NOMO-1 treated with DMSO at 0.1 percent for 48 hours (cell line): ENCODE measurements around the gene GRIA4.

ENCODE experiments used
- DNase-seq: peaks from one replicate; lab custom pipeline; 2025; ENCODE audit not compliant: unreplicated experiment; lab: John Stamatoyannopoulos, UW

The GRIA4 gene

GRCh38 chr11:105609832-105610781 is at the start of gene GRIA4:
GRIA4 (plus strand) TSS chr11:105610073; CDS start chr11:105610998, 925 bp downstream.
- no peak for DNase-seq

GRCh38 chr11:105573091-105573490 is 36.8 kb upstream of the GRIA4 start:
- no peak for DNase-seq

GRCh38 chr11:105574974-105575373 is 34.9 kb upstream of the GRIA4 start:
- DNase-seq = no peak

- DNase-seq = peak; percentile 0
Observed at GRCh38 chr11:105577641-105578040, 32.2 kb upstream of the GRIA4 start.

- DNase-seq = no peak
Observed at GRCh38 chr11:105579111-105579510, 30.8 kb upstream of the GRIA4 start.

DNA sequence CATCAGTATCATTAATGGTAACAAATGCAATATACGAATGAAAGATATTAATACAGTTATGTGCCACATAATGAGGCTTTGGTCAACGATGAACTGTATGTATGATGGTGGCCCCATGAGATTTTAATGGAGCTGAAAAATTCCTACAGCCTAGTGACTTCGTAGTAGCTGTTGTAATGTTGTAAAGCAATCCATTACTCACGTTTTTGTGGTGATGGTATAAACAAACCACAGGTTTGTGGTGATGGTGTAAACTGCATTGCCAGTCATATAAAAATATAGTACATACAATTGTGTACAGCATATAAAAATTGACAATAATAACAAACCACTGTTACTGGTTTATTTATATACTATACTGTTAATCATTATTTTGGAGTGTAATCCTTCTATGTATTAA is 27.4 kb upstream of the GRIA4 start:
- DNase-seq = no peak

- no peak for DNase-seq
Observed at GRCh38 chr11:105588001-105588400, 21.9 kb upstream of the GRIA4 start.

GRCh38 chr11:105589346-105589745 is 20.5 kb upstream of the GRIA4 start:
- DNase-seq = no peak

DNA sequence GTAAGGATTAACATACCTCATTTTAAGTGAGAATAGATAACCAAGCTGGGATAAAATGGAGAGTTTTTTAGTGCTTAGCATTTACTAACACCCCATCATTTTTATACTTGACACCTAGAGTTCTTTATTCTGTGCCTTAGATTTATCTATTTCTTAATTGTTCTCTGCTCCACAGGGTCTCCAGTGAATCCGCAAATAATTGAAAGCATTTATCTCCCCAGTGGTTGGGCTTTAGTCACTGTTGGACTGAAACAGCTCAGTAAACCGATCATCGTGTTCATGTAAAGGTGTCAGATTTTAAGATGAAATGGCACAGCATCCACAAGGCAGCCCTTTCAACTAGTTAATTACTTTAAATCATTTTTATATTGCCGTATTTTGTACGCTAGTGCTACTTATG is 17.8 kb upstream of the GRIA4 start:
- no peak for DNase-seq

- no peak for DNase-seq
Observed at GRCh38 chr11:105598371-105598770, 11.5 kb upstream of the GRIA4 start.

DNA sequence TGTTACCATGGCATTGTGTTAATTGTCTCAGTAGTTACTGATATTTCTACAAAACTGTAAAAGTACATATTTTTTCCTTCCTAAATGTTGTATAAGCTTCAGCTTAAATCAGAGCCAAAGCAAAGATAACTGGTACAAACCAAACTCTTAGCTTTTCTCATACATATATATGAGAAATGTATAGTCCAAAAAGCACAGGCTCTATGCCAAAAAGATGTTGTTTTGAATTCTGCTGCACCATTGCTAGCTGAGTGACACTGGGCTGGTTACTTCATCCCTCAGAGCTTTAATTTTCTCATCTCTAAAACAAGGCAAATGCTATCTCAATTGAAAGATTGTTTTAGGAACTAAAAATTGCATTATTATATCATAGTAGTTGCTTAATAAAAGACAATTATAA is 6.7 kb upstream of the GRIA4 start:
- no peak for DNase-seq

GRCh38 chr11:105609341-105609781 is 512 bp upstream of the GRIA4 start:
- DNase-seq = no peak

DNA sequence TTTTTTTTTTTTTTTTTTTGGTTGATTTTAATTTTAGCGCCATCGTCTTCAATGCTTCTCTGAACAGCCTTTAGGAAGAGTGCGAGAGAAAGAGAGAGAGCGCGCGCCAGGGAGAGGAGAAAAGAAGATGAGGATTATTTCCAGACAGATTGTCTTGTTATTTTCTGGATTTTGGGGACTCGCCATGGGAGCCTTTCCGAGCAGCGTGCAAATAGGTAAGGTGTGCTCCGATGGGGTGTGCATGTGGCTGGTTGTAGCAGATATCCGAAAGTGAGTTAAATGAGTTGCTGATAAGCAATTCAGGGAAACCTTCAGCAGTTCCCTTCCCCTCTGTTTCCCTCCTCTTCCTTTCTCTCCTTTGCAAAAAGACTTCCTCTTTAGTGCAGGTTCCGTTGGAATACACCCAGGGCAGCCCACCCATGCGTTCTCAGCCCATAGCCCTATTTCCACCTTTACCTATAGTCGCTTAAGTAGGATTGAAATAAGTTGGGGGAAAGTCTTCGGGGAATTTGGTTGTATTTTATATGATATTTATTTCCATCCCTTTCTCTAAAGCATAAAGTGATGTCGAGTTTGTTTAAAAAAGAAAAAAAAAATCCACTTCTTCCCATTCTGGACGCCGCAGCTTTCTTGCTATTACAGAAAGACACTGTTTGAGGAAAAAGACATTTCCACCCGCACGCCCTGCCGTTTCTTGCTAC is 1.1 kb downstream of the GRIA4 start:
- no peak for DNase-seq

GRCh38 chr11:105611572-105612441 is 1.9 kb downstream of the GRIA4 start:
- no peak for DNase-seq

GRCh38 chr11:105612771-105613170 is 2.9 kb downstream of the GRIA4 start:
- DNase-seq = no peak

DNA sequence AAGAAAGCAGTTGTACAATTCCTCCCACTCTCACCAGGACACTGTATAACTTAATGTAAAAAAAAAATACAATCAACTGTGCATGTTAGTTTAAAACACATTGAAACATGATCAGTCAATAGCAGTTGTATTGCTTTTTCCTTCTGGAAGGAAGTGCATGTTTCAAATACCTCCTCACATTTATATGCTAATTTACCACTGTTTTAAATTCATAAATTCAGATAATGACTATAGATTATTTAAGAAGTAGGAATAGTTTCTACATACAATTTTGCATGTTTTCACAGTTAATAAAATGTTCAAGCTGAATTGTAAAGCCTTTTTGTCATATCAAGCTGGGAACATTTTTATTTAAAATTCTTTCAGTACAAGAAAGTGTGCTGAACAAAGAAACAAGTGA is 3.3 kb downstream of the GRIA4 start:
- no peak for DNase-seq

DNA sequence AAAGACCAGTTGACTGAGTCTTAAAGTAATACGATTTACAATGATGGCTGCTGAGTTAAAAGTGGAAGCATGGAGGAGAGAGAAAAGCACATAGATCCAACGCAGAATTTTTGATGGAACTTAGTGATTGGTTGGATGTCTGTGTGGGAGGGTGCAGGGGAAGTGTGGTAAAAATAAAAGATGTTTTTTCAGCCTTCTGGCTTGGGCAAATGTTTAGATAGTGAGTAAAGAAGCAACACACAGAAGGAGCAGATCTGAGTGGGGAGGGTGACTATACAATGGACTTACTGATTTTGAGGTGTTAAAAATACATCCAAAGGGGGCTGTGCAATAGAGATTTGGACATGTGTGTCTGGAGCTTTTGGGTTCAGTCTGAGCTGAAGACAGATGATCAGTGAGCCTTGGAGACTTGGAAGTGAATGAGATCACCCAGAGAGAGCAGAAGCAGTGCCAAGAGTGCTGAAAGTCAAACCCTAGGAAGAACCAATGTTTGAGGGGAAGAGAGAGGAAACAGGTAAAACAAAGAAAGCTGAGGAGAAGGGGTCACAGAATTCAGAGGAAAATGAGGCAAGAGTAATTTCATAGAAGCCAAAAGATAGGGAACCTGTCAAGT is 8.6 kb downstream of the GRIA4 start:
- DNase-seq = no peak

DNA sequence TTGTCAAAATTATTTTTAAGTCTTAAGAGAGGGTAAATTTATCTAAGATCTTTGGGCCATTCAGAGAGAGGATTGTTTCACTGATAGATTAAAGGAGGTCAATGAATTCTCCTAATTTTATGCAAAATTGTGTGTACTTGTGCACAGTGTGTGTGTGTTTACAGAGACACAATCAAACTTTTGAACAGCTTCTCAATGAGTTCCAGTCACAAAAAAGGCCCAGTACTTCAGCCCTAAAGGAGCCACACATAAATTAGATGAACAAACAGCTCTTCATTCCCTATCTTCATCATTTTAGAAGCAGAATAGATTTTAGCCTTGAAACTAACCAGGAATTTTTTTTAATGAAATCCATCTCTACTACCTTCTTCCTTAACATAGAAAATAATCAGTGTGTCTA is 9.7 kb downstream of the GRIA4 start:
- DNase-seq = no peak

GRCh38 chr11:105622016-105622415 is 12.1 kb downstream of the GRIA4 start:
- no peak for DNase-seq

DNA sequence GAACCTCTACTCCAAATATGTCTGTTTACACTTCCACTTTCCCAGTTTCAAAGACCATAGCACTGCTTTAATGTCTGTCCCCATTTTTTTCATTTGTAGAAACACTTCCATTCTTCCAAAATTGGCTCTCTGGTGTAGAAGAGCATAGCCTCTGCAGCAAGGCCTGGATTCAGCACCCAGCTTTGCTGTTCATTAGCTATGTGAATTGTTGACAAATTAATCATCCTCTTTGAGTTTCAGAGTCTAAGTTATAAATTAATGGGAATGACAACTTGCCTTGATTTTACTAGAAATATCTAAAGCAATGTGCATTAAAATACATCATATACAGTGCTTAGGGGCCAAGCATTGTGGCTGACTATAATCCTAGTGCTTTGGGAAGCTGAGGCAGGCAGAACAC is 22.4 kb downstream of the GRIA4 start:
- no peak for DNase-seq

GRCh38 chr11:105635466-105635865 is 25.6 kb downstream of the GRIA4 start:
- no peak for DNase-seq
